Measurements from ENCODE around the gene CCDC106.
A peak's percentile ranks its signal among the peaks of the same experiment; 100 is the strongest.

CCDC106 gene

DNA sequence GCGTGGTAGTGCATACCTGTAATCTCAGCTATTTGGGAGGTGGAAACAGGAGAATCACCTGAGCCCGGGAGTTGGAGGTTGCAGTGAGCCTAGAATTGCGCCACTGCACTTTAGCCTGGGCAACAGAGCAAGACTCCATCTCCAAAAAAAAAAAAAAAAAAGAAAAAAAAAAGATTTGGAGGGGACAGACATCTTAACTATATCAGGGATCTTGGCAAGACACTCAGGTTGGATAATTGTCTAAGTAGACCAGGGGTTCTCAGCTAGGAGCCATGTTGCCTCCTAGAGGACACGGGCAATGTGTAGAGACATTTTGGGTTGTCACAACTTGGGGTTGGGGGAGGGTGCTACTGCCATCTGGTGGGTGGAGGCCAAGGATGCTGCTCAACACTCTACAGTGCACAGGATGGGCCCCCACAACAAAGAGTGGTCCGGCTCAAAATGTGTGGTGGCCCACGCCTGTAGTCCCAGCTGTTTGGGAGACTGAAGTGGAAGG, 9.1 kb upstream of the CCDC106 start:
- peak; percentile 62 for DNase-seq

DNA sequence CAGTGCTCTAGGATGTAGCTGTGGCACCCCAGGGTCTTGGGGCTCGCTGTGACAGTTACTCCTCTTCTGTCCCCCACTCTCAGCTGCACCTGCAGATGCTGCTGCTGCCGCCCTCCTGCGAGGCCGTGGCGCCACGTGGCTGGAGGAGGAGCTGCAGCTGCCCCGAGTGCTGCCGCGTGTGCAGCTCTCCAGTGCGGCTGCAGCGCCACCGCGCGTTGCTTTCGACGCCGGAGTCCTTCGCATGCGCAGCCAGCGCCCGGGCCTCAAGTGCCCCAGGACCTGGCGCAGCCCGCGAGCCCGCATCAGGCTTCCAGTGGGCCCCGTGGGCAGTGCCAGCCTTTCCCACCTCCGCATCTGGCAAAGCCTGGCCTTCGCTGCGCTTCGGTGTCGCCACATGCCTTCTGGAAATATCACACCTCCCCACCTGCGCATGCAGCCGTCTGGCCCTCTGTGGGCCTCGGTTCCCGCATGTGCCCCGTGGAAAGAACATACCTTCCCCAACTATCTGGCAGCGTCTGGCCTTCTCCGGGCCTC, 7.9 kb upstream of the CCDC106 start:
- DNase-seq, result peak; percentile 77

DNA sequence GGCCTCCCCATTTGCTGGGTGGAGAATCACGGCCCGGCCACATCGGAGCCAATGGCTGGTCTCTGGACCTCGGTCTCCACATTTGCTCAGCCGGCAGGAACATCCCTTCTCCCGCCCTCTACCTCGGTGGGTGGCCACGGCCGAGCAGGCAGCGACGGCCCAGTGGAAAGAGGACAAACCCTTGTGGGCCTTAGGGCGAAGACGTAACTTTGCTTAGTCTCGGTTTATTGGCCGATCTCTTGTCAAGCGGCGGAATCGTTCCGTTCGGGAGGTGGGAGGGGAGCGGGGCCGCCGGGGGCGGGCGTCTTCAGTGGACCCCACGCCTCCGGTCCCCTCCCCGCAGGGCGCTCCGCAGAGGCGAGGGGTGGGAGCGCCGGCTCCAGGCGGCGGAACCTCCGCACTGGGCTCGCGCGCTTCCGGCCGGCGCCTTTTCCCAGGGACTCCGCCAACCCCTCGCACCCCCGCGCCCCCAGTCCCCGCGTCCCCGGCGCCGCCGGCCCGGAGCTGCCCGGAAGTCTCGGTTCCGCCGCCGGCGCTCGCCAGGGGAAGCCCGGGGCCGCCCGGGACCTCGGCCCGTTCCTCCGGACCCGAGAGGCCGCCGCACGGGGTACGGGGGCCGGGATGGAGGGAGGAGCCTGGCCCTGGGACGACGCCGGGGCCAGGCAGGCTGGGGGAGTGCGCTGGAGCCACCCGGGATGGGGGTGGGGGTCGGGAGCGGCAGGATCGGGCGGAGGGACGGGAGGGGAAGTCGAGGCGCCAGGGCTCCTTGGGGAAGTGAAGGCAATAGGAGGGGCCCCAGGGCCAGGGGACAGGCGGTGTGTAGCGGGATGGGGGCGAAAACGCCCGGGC, 7.2 kb upstream of the CCDC106 start, which contains the start of gene ZNF580:
ZNF580 (plus strand) TSS at position 426 of the 849 bp plus-strand sequence. CDS start 1,507 bp downstream, outside the sequence.
- peak; percentile 38 for DNase-seq

DNA sequence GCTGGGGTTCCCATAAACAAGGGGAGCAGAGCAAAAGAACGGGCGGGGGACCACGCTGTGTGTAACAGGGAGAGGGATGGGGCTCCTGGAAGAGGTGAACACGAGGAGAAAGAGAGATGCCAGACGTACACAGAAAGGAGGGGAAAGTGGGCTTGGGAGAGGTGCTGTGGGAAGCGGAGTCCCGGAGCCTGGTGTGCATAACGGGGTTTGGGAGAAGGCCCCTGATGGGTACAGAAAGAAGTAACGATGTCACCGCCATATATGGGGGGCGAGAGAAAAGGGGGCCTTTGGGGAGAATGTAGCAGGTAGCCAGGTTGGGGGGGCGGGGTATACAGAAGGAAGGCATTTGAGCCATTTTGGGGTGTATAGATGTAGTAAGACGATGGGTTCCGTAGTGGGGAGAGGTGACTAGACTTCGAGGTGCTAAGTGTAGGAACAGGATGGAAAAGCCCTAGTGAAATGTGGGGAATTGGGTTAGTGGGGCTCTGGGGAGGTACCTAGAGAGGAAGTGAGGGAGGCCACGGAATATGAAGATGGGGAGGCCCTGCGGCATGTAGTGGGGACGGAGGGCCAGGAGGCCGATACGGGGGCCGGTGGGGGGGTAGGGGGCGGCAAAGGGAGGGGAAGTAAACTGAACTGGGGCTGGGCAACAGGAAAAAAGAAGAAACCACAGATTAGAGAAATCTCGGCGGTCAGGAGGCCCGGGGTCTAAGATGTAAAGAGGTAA, 6.4 kb upstream of the CCDC106 start:
- no peak for DNase-seq

DNA sequence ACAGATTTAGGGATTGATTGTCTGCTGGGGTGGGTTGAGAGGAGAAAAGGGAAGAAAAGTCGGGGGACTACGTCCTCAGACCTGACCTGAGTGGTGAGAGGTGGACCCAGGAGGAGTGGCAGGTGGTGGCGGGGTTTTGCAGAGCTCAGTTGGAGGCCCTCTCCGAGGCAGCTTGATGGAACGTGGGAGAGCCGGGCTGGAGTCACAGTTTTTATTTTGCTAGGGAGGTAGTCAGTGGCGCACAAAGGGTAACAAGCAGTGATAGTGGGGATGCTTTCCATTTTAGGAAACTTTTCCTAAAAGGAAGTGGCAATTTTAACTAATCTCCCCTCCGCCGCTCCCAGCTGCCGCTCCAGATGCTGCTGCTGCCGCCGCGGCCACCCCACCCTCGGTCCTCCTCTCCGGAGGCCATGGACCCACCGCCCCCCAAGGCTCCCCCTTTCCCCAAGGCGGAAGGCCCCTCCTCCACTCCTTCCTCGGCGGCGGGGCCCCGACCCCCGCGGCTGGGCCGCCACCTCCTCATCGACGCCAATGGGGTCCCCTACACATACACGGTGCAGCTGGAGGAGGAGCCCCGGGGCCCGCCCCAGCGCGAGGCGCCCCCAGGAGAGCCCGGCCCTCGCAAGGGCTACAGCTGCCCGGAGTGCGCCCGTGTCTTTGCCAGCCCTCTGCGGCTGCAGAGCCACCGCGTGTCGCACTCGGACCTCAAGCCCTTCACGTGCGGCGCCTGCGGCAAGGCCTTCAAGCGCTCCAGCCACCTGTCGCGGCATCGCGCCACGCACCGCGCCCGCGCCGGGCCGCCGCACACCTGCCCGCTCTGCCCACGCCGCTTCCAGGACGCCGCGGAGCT, 5.6 kb upstream of the CCDC106 start:
- no peak for DNase-seq

GRCh38 chr19:55643003-55643886, 4.8 kb upstream of the CCDC106 start, which contains the start of gene ZNF581:
Gene ZNF581, plus strand, starts transcription at chr19:55643649. Its CDS starts 923 bp downstream, at chr19:55644572.
- DNase-seq, result peak; percentile 72

DNA sequence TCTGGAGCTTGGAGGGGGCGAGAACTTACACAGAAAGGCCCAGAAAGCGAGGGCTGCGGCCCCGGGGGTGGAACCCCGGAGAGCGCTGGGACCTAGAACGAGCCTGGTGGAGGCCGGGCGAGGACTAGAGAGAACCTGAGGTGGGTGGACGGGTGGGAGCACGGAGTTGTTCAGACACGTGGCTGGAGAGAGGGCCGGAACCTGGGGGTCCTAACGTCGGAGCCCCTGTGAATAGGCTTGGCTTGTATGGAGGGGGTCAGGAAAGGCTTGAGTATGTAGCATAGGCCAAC, 4.2 kb upstream of the CCDC106 start:
- DNase-seq, result no peak

GRCh38 chr19:55644191-55644833, 3.7 kb upstream of the CCDC106 start:
- DNase-seq, result no peak

DNA sequence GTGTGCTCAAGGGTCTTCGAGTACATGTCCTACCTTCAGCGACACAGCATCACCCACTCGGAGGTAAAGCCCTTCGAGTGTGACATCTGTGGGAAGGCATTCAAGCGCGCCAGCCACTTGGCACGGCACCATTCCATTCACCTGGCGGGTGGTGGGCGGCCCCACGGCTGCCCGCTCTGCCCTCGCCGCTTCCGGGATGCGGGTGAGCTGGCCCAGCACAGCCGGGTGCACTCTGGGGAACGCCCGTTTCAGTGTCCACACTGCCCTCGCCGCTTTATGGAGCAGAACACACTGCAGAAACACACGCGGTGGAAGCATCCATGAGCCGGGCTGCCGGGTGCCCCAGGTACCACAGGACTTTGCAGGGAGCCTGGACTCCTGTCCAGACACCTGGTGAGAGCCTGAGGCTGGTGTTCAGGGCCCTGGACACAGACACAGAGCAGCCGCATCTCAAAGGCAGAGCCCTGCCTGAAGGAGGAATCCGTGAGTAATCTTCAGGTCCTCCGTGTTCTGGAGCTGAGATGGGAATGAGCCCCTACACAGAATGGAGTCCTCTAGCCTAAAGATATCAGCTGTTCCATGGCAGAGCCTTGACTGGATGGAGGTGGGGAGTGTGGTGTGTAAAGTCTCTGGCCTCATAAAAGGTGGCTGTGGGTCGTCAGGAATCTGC, 3.0 kb upstream of the CCDC106 start:
- no peak for DNase-seq

GRCh38 chr19:55645512-55645881, 2.5 kb upstream of the CCDC106 start:
- no peak for DNase-seq

DNA sequence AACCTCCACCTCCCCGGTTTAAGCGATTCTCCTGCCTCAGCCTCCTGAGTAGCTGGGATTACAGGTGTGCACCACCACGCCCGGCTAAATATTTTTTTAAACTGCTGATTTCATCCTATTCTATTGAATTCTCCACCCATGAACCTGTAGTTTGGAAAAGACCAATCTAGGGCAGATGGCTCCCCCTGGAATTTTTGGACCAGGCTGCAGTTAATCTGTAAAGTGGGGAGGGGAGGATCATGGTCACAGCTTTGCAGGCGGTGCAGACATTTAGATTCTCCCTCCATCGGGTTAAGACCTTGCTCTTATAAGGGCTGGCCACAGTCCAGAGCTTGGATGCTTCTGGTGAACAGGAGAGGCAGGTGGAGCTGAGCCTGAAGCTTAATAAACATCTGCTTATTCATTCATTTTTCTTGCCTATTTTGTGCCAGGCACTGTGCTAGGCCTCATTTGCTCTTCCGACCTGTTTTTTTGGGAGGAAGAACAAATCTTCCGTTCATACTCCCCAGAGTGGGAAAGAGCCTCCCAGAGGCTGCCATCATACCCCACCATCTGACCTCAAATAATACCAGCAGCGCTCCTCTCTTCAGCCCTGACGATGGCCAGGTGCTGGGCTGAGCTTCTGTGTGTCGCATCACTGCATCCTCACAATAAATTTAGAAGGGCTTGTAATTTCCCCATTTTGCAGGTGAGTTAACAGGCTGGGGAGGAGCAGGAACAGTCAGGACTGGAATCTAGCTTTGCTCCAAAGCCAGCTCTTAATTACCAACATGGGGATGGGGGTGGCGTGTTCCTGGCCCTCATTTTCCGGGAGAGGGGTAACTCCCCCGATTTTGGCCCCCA, 902 bp upstream of the CCDC106 start:
- DNase-seq, result no peak

GRCh38 chr19:55648585-55649267, 714 bp downstream of the CCDC106 start:
- no peak for DNase-seq

DNA sequence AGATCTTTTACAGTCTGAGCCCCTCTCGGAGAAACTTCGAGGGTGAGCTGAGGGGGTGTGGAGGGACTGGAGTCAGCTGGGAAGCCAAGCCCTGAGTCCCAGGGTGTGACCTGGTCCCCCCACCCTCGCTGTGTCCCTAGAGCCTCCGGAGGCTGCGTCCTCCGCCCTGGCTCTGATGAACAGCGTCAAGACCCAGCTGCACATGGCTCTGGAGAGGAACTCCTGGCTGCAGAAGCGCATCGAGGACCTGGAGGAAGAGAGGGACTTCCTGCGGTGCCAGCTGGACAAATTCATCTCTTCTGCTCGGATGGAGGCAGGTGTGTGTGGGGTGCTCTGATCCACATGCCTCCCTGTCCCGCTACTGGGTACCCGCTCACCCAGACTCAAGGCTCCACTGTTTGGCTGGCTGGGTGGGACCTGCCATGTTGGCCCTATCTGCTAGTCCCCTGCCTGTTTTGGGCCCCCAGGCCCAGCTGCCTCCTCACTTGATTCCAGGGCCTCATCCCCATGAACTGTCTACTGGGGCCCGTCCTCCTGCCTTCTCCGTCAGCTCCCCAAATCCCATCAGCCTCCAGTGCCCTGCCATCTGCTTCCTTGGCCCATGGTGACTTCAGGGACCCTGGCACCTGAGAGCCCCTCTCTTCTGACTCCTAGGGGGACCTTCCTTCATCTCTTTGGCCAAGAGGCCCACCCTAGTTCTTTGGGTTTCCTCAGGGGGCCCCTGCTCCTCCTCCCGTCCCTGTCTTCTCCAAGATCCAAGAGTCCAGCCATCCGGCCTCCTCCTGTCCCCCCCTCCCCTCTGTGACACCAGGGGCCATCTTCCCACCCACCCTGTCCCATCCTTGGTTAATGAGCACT, 1.5 kb downstream of the CCDC106 start:
- no peak for DNase-seq

GRCh38 chr19:55650126-55650557, 2.1 kb downstream of the CCDC106 start:
- DNase-seq, result no peak

- DNase-seq, result no peak
These were observed 2.7 kb downstream of the CCDC106 start for GRCh38 chr19:55650602-55651230.

- DNase-seq, result no peak
These were observed 3.2 kb downstream of the CCDC106 start for GRCh38 chr19:55651236-55651635.

DNA sequence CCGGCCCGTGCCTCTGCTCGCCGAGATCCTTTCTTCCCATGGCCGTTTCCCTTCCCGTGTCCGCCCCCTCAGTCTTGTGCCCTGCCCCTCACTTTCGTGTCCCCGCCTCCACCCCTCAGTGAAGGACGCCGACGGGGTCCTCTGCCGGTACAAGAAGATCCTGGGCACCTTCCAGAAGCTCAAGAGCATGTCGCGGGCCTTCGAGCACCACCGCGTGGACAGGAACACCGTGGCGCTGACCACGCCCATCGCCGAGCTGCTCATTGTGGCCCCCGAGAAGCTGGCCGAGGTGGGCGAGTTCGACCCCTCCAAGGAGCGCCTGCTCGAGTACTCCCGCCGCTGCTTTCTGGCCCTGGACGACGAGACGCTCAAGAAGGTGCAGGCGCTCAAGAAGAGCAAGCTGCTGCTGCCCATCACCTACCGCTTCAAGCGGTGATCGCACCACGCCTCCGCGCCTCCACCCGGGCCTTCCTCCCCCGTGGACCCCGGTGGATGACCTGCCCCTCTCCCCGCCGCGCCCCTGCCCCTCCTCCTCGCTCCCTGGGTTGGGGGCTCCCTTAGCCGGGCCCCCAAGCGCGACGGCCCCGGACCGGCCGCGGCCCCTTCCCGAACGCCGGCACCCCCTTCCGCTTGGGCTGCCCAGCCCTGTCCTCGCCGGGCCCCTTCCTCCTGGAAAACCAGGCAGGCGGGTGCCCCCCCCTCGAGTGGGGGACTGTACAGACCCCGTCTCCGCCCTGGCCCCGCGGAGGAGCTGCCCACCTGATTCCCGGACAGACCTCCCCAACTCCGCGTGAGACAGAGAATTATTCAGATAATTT, 4.5 kb downstream of the CCDC106 start:
- no peak for DNase-seq
